MM.1S (cell line): ENCODE results near the gene KCNH2.

Experiments
- DNase-seq: peaks from one replicate; pipeline ENCODE4 v3.0.0-alpha.2; 2015
- H2AFZ ChIP-seq: fragments of 300-600 bp; sonication (generic); 2 replicates; pipeline ENCODE4 v1.6.0; 2016; ENCODE audit warnings: antibody characterized with exemption, low read length
- H3F3A ChIP-seq: fragments of 300-600 bp; sonication (generic); 2 replicates; pipeline ENCODE4 v1.6.1; 2016; ENCODE audit warnings: mild to moderate bottlenecking, antibody characterized with exemption, low read length, moderate library complexity, mixed read lengths; ENCODE audit not compliant: insufficient read depth
- H3K27ac ChIP-seq: fragments of 300-600 bp; sonication (generic); 2 replicates; pipeline ENCODE4 v1.5.1; 2016; ENCODE audit warnings: mild to moderate bottlenecking, low read length
- H3K27me3 ChIP-seq: fragments of 300-600 bp; sonication (generic); replicated peaks from 2 replicates; pipeline ENCODE4 v1.6.0; 2016; ENCODE audit warnings: low read length; ENCODE audit not compliant: insufficient read depth
- H3K36me3 ChIP-seq: fragments of 300-600 bp; sonication (generic); replicated peaks from 2 replicates; pipeline ENCODE4 v1.6.1; 2016; ENCODE audit warnings: mild to moderate bottlenecking, low read length, mixed read lengths; ENCODE audit not compliant: insufficient read depth
- H3K4me1 ChIP-seq: fragments of 300-600 bp; sonication (generic); 2 replicates; pipeline ENCODE4 v1.6.1; 2016; ENCODE audit warnings: low read length, mixed read lengths
- H3K4me2 ChIP-seq: fragments of 300-600 bp; sonication (generic); 2 replicates; pipeline ENCODE4 v1.6.0; 2016; ENCODE audit warnings: low read depth, low read length
- H3K4me3 ChIP-seq: fragments of 300-600 bp; sonication (generic); 2 replicates; pipeline ENCODE4 v1.5.1; 2016; ENCODE audit warnings: low read length, mixed read lengths
- H3K79me2 ChIP-seq: fragments of 300-600 bp; sonication (generic); 2 replicates; pipeline ENCODE4 v1.6.1; 2016; ENCODE audit warnings: mixed run types, low read length, mixed read lengths
- H3K9ac ChIP-seq: fragments of 300-600 bp; sonication (generic); 2 replicates; pipeline ENCODE4 v1.6.1; 2016; ENCODE audit warnings: low read length, mixed read lengths
- H3K9me2 ChIP-seq: fragments of 300-600 bp; sonication (generic); replicated peaks from 2 replicates; pipeline ENCODE4 v1.6.1; 2016; ENCODE audit warnings: mild to moderate bottlenecking, low read length, mixed read lengths; ENCODE audit not compliant: insufficient read depth
- H3K9me3 ChIP-seq: fragments of 300-600 bp; sonication (generic); replicated peaks from 2 replicates; pipeline ENCODE4 v1.6.1; 2016; ENCODE audit warnings: mild to moderate bottlenecking, low read length, mixed read lengths; ENCODE audit not compliant: insufficient read depth
- H4K20me1 ChIP-seq: fragments of 300-600 bp; sonication (generic); 2 replicates; pipeline ENCODE4 v1.6.1; 2016; ENCODE audit warnings: mild to moderate bottlenecking, low read length, moderate library complexity, mixed read lengths; ENCODE audit not compliant: insufficient read depth
- EZH2 ChIP-seq: fragments of 300-600 bp; sonication (generic); optimal IDR thresholded peaks from 2 replicates; pipeline ENCODE3; 2017; ENCODE audit warnings: low read depth, mild to moderate bottlenecking, antibody characterized with exemption, low read length, mixed read lengths
- EZH2phosphoT487 ChIP-seq: fragments of 300-600 bp; sonication (generic); IDR thresholded peaks from 2 replicates; pipeline ENCODE4 v1.6.1; 2018; ENCODE audit warnings: antibody characterized with exemption, low read length
- TF ChIP-seq, protein P1 (sequence below): fragments of 300-600 bp; sonication (generic); IDR thresholded peaks from 2 replicates; pipeline ENCODE4 v1.5.1; 2016; ENCODE audit warnings: antibody characterized with exemption, low read length, mixed read lengths

Gene KCNH2

DNA sequence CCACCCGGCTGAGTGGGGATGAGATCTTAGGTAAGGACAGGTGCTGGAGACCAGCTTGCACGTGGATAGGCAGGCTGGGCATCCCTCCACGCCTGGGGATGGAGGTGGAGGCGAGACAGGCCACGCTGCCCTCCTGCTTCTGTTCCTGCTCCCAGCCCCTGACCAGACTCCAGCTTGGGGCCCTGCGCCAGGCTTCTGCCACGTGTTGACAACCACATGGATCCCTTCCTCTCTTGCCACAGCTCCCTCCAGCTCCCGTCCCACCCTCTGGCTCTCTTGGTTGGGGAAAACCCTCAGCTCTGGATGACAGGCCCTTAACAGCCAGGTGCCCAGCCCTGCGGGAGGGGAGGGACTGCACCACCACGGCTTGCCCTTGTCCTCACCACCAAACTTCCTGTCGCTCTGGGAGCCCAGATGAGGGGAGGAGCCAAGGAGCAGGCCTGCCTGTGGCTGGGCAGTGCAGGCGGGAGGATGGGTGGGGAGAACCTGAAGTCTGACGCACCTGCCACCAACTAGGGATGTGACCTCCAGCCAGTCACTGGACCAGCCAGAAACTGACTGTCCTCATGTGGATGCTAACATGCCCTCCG, 36.0 kb downstream of the KCNH2 start:
- TF ChIP-seq, protein P1, sequence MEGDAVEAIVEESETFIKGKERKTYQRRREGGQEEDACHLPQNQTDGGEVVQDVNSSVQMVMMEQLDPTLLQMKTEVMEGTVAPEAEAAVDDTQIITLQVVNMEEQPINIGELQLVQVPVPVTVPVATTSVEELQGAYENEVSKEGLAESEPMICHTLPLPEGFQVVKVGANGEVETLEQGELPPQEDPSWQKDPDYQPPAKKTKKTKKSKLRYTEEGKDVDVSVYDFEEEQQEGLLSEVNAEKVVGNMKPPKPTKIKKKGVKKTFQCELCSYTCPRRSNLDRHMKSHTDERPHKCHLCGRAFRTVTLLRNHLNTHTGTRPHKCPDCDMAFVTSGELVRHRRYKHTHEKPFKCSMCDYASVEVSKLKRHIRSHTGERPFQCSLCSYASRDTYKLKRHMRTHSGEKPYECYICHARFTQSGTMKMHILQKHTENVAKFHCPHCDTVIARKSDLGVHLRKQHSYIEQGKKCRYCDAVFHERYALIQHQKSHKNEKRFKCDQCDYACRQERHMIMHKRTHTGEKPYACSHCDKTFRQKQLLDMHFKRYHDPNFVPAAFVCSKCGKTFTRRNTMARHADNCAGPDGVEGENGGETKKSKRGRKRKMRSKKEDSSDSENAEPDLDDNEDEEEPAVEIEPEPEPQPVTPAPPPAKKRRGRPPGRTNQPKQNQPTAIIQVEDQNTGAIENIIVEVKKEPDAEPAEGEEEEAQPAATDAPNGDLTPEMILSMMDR = no peak
- TF ChIP-seq EZH2phosphoT487 (no peak), EZH2 (no peak)
- Histone ChIP-seq H3F3A (no peaks in the 10 kb centered on the region), H3K4me2 (peak overlapping the region; percentile 20), H3K4me3 (no peak overlapping the region), H3K9me3 (no peaks in the 10 kb centered on the region), H3K27me3 (peaks cover 3% of the 10 kb centered on the region; the same call in 1 of the 2 replicates), H3K4me1 (peaks cover 14% of the 10 kb centered on the region), H3K36me3 (no peaks in the 10 kb centered on the region), H2AFZ (peak overlapping the region; percentile 46), H3K27ac (no peak overlapping the region), H3K9ac (no peak overlapping the region), H3K9me2 (no peaks in the 10 kb centered on the region), H3K79me2 (no peaks in the 10 kb centered on the region), H4K20me1 (no peaks in the 10 kb centered on the region)
- DNase-seq = peak; percentile 97

DNA sequence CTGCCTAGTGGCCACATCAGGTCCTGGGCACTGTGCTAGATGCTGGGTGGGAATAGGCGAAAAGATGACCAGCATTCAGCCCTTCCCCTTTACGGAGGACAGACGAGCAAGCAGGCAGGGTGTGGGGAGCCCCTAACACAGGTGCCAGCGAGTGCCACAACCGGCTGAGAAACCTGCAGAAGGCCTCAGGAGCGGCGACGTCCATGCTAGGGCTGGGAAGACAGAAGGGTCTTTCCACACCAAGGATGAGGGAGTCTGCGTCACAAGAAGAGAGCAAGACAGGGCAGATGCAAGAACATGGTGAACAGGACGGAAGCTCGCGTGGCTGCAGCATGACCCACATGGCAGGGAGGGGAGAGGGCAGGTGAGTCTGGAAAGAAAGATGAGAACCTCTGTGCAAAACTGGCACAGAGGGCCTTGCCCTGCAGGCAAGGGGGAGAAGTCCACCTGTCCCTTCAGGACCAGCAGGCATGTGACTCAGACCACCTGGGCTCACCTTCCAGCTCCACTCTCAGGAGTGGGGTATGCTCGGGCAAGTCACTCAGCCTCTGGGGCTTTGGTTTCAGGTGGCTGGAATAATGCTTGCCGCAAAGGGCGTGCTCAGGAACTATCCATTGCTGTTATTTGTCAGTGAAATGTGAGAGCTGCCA, 36.6 kb downstream of the KCNH2 start:
- no peaks in the 10 kb centered on the region for H3K9me2 ChIP-seq
- no peak overlapping the region for H3K9ac ChIP-seq
- no peak overlapping the region; the same call in 1 of the 2 replicates for H3K4me2 ChIP-seq
- peak overlapping the region; percentile 46 for H2AFZ ChIP-seq
- no peaks in the 10 kb centered on the region for H4K20me1 ChIP-seq
- TF ChIP-seq, protein P1 = no peak
- TF ChIP-seq EZH2phosphoT487 (no peak), EZH2 (no peak)
- no peak overlapping the region for H3K27ac ChIP-seq
- H3K36me3 ChIP-seq = no peaks in the 10 kb centered on the region
- H3K4me3 ChIP-seq = no peak overlapping the region
- peaks cover 3% of the 10 kb centered on the region; the same call in 1 of the 2 replicates for H3K27me3 ChIP-seq
- no peaks in the 10 kb centered on the region for H3K9me3 ChIP-seq
- H3K4me1 ChIP-seq = peaks cover 14% of the 10 kb centered on the region
- H3F3A ChIP-seq = peaks cover 2% of the 10 kb centered on the region; the same call in 1 of the 2 replicates
- no peak for DNase-seq
- H3K79me2 ChIP-seq = no peaks in the 10 kb centered on the region

DNA sequence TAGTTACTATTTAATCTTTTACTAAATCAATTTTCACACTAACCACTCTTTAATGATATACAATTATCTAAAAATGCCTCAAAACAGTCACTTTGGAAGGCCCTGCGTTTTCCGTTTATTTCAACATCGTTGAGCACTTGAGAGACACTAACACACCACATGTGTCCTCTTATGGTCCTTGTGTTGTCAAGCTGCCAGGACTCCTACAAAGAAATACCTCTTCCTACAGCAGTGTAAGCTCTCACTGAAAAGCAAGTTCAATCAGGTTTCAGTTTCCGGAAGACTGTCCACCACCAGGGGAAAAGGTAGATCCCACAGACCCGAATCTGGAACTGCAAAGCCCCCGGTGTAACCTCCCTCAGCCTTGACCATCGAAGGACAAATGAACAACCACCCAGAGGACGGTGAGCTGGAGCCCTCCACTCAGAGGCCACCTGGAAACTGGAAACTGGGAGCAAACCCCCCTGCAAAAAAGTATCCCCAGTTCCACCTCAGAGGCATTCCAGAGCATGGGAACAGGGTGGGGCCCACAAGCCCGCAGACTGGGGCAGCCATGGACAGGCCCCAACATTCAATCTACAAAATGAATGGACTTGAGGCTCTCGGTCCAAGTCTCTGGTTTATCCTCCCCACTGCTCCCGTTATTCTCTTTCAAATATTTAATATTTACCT, 37.6 kb downstream of the KCNH2 start:
- H3K9me2 ChIP-seq = no peaks in the 10 kb centered on the region
- peaks cover 14% of the 10 kb centered on the region for H3K4me1 ChIP-seq
- H2AFZ ChIP-seq = no peak overlapping the region
- H3K4me2 ChIP-seq = no peak overlapping the region
- H3K9me3 ChIP-seq = no peaks in the 10 kb centered on the region
- no peaks in the 10 kb centered on the region for H3K36me3 ChIP-seq
- DNase-seq = no peak
- H4K20me1 ChIP-seq = no peaks in the 10 kb centered on the region
- peaks cover 3% of the 10 kb centered on the region; the same call in 1 of the 2 replicates for H3K27me3 ChIP-seq
- no peak overlapping the region for H3K9ac ChIP-seq
- TF ChIP-seq, protein P1 = no peak
- TF ChIP-seq EZH2 = no peak
- TF ChIP-seq EZH2phosphoT487 = no peak
- H3K27ac ChIP-seq = no peak overlapping the region
- H3F3A ChIP-seq = peaks cover 3% of the 10 kb centered on the region; the same call in 1 of the 2 replicates
- H3K4me3 ChIP-seq = no peak overlapping the region
- no peaks in the 10 kb centered on the region for H3K79me2 ChIP-seq
